NCI-H748 (cell line): Measurements from ENCODE around the gene MBD2.
A peak's percentile ranks its signal among the peaks of the same experiment; 100 is the strongest.
"Not testable (repeated sequence)": the region's sequence is repeated elsewhere in the genome, so short reads cannot be mapped to it uniquely, and the experiment has no call there.

Source experiments
- DNase-seq: peaks from one replicate; lab custom pipeline; 2025; ENCODE audit not compliant: unreplicated experiment; lab: John Stamatoyannopoulos, UW

MBD2 gene

GRCh38 chr18:54154231-54154630, 70.2 kb downstream of the MBD2 start:
- DNase-seq: no peak

- DNase-seq: no peak
These were observed 73.1 kb downstream of the MBD2 start for GRCh38 chr18:54151376-54151775.

DNA sequence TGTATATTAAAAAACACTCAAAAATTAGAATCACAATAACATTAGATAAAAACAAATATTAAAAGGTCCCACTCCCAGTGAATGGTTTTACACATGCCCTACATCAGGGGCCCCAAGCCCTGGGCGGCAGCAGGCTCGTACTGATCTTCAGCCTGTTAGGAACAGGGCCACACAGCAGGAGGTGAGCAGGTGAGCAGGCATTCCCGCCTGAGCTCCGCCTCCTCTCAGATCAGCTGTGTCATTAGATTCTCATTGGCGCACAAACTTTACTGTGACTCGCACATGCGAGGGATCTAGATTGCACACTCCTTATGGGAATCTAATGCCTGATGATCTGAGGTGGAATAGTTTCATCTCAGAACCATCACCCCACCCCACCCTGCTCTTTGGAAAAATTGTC, 74.2 kb downstream of the MBD2 start:
- peak; percentile 8 for DNase-seq

GRCh38 chr18:54149078-54149697, 75.3 kb downstream of the MBD2 start:
- DNase-seq: no peak

DNA sequence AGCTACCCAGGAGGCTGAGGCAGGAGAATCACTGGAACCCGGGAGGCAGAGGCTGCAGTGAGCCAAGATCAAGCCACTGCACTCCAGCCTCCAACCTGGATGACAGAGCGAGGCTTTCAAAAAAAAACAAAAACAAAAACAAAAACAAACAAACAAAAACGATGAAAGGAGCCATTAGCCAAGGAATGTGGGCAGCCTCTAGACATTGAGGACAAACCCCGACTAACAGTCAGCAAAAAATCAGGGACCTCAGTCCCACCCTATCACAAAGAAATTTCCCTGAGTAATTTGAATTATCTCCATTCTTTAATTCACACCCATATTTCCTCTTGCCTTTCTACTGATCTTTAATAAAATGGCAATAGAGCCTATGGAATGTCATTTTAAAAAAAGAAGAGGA, 75.8 kb downstream of the MBD2 start:
- no peak for DNase-seq

DNA sequence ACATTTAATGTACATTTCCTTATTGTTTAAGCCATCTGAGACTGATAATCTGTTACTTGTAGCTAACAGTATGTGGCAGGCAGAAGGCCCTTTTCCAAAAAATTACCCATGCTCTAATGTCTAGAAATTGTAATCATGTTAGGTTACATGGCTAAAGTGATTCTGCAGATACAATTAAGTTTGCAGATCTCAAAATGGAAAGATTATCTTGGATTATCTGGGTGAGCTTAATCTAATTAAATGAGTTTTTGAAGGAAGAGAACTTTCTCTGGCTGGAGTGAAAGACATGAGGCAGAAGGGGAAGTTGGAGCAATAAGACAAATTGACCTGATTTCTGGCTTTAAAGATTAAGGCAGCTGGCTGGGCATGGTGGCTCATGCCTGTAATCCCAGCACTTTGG, 76.3 kb downstream of the MBD2 start:
- no peak for DNase-seq

- DNase-seq: no peak
These were observed 77.0 kb downstream of the MBD2 start for GRCh38 chr18:54147439-54147838.

DNA sequence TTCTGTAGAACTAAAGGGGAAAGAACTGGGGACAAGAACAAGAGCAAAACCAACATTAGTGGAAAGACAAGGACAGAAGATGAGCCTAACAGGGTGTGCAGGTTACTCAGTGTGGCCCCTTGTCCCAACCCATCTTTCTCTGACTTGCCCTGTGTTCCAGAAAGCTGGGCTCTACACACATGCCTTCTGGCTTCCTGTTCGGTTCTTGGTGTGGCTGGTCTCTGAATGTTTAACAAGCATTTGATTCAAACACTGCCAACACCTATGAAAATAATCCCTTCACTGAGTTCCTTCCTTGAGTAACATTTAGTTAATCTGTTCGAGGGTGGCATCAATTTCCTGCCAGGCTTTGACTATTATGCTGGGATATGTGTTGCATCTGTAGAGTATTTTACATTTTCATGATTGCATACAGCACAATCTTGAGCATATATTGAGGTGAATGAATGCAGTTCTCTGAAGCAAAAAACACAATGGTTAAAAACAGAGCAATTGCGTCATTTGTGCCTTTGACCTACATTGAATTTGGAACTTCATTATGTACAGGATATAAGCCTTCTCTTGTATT, 83.3 kb downstream of the MBD2 start:
- no peak for DNase-seq

DNA sequence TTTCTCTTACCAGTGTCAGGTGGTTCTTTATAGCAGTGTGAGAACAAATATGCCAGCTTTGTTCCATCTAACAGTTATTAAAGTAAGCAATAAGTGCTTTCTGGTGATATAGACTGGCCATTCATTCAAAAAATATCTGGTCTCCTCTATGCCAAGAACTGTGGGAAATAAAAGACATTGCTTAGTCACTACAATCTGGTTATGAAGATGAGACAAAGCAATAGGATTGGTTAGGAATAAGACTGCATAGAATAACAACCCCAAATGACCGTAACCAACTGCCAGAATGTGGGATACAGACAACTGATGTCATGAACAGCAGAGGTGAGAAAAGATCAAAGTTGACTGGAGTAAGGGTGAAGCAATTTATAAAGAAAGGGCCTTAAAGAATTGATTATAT, 83.8 kb downstream of the MBD2 start:
- no peak for DNase-seq

DNA sequence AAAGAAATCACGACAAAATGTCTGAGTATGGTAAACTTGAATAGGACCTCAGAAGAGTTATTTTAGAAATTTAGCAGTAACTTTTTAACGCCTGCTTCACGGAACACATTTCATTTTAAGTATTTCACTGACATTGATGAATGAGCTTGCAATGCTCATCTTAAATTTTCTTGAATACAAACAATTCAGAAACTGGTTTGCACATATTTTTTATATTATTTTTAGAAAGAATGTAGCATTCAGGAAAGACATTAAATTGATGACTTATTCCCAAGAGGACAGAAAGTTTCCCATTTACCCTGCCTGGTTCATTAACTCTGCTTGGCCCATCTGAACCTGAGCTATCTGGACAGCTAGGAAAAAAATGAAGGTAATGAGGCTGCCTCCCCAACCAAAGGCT, 89.3 kb downstream of the MBD2 start:
- no peak for DNase-seq

GRCh38 chr18:54134053-54134452, 90.4 kb downstream of the MBD2 start:
- no peak for DNase-seq

- DNase-seq: no peak
These were observed 93.8 kb downstream of the MBD2 start for GRCh38 chr18:54130631-54131030.

GRCh38 chr18:54130177-54130576, 94.3 kb downstream of the MBD2 start:
- DNase-seq: no peak

DNA sequence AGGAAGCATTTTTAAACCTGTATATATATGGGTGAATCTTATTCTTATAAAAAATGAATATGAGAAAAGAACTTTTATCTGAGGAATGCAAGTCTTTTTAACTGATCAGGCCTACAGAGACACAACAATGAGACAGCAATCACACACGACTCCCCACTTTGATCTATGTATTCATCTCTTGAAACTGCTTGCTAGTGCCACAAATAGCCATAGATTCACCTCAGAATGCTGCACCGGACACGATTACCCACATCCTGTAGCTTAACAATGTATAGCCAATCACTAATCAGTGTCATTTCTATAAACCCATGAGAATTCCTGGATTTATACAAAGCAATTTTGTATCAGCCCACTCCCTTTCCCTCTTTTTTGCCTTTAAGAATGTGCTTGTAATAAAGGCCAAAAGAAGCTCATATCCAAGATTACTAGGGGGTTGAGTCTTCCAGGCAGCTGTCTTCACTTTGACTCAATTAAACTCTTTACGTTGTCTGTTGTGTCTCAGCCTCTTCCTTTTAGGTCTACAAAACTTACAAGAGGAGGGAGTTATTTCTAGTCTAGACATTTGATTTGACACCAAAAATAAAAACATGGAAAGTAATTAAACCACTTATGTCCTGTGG, 94.9 kb downstream of the MBD2 start:
- DNase-seq: no peak

DNA sequence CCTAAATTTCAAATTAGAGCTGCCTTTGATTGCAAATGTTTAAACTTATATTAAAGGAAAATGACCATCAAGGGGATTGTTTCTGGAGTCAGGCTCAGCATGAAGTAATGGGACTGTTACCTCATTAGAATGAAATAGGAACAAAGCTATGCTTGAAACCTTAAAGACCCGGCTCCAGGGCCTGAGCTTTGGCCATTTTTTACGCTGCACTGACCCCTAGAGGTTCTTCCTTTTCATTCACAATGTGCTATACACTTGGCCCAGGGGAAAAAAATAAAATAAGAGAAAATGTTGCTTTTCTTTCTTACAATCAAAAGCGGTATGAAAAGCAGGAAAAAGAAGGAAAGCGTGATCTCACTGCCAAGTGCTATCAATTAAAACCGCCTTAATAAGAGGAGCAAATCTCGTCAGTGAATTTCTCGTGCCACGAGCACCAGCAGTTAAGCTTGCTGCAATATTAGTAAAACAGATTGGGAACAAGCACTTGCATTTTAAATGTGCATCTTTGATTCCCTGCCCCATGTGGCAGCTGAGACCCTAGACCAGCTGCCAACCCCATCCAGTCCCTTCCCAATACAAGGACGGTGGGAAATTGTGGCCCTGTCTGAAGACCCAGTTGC, 96.6 kb downstream of the MBD2 start:
- DNase-seq: peak; percentile 58

GRCh38 chr18:54125429-54125828, 99.0 kb downstream of the MBD2 start:
- peak; percentile 19 for DNase-seq

DNA sequence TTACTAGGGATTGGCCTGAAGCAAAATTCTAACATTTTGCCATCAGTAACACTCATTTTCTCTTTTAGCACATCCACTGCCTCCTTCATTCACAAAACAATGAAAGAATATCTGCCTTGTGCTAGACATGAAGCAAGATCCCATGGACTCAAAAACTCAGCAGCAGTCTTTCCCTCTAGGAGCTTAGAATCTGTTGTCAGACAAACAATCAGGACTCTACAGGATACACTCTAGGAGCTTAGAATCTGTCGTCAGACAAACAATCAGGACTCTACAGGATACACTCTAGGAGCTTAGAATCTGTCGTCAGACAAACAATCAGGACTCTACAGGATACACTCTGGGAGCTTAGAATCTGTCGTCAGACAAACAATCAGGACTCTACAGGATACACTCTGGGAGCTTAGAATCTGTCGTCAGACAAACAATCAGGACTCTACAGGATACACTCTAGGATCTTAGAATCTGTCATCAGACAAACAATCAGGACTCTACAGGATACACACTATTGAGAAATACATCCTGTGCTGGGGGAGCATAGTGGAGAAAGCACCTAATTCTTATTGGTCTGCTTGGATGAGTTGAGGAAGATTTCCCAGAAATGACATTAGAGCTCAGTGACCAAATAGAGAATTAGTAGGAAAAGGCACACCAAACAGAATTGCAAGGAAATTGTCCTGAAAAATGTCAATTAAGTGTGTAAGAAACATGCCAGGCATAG, 100.6 kb downstream of the MBD2 start:
- not testable (repeated sequence) for DNase-seq

DNA sequence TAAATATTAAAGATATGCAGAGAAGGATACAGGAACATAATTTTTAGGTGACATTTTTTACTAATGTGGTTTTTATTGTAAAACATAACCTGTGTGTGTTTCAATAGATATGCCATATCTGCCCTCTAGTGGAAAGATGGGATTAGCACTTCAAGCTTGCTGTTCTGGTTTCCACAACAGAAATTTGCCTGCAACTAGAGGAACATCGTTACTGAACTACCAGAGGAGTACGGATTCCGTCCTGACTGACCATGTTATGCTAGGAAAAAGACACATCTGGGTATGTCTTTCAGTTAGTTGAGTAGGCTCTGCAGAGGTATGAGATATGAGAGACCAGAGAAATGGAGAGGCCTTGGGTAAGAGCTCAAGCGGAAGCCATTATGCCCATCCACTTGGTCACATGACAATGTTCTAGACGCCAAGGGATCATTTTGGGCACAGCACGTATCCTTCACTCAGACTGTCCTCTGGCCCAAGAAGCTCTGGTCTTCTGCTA, 104.9 kb downstream of the MBD2 start:
- peak; percentile 73 for DNase-seq

GRCh38 chr18:54117853-54118773, 106.4 kb downstream of the MBD2 start:
- no peak for DNase-seq

DNA sequence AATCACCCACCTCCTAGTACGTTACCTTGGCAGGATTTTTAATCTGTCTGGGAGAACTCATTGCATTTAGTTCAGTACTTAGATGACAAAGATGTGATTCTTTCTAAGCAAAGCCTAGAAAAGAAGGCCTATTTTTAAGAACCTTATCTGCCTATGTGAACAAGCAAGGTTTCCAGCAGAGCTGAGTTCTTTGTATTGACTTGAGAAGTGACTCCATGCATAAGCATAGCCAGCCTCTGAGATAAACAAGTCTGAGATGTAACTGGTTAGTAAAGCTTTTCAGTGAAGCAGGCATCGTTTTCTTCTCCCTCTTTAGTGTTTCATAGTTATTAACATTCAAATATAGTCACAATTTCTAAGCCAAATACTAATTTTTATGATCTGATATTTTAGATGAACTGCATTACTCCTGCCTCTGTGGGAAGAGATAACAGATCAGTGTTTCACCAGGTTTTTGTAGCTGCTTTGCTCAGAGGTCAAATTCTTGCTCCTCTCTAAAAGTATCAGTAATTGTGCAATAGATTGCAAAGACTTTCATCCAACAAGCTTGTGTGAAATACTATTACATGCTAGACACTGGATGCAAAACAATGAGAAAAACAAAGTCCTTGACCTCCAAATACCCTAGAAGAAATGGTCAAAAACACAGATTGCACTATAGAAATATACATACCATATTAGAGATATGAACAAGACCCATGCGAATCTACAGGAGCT, 107.8 kb downstream of the MBD2 start:
- DNase-seq: no peak
